Epithelial cell of prostate (primary cell): ENCODE data around the gene GNPDA1.

Experiments used
- DNase-seq: peaks from one replicate; pipeline ENCODE4 v3.0.0-alpha.2; 2011; ENCODE audit warnings: low read depth, low spot score
- H3K27ac ChIP-seq: fragments of 450-650 bp; 2 replicates; pipeline ENCODE4 v1.5.1; 2017; ENCODE audit warnings: mild to moderate bottlenecking

The GNPDA1 gene

DNA sequence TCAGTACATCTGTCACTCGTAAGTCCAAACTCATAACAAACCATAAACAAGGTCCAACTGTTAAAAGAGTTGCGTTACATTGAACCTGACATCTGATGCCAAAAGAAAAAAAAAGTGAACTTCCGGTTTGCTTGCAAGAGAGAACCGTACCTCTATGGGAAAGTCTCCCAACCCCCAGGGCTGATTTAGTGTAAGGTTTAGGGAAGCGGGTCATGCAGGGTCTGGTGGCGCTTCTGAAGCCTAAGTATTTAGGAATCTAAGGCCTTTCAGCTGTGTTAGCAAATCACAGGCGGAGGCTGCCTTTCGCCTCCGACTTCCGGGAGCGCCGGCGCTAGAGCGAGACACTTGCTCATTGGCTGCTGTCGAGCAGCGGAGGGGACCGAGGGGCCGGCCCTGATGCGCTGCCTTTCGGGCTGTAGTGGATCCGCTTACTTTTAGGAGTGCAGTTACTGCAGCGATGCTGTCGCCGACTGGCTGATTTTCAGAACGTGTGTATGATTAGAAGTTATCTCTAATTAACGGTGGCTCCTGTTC lies 12.0 kb upstream of the GNPDA1 start:
- DNase-seq = no peak
- peak overlapping the region; percentile 67 for H3K27ac ChIP-seq

DNA sequence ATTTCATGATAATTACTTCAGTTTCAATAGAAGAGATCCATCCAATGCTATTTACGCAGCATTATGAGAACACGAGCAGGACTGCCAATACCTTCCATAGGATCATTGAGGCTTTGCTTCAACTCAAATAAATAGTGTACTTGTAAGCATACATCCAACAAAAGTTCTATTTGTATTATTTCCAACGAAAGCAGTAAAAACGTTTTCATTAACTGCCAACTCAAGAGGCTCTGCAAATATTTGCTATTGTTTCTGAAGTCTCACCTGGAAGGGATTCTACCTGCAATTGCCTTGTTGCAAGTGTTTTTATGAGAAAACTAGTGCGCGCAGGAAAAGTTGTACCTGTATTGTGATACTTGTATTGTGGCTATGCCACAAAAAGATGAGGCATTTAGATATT lies 11.0 kb upstream of the GNPDA1 start:
- H3K27ac ChIP-seq = no peak overlapping the region
- DNase-seq = no peak

- no peak overlapping the region for H3K27ac ChIP-seq
- no peak for DNase-seq
These were observed 7.4 kb upstream of the GNPDA1 start for GRCh38 chr5:142020122-142020659.

- H3K27ac ChIP-seq = no peak overlapping the region
- no peak for DNase-seq
These were observed 5.1 kb upstream of the GNPDA1 start for GRCh38 chr5:142017832-142018427.

DNA sequence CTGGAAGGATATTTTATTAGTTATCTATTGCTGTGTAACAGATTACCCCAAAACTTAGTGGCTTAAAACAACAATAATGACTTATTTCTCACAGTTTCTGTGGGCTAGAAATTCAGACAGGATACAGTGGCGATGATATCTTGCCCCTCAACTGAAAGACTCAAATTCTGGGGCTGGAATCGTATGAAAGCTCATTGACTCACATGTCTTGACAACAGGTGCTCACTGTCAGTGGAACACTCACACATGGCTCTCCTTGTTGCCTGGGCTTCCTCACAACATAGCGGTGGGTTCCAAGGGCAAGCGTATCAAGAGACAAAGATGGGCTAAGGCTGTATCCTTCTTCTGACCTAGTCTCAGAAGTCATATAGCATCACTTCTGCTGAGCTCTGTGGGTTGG lies 3.7 kb upstream of the GNPDA1 start:
- H3K27ac ChIP-seq = peak overlapping the region; percentile 60
- no peak for DNase-seq

- peak overlapping the region; percentile 60 for H3K27ac ChIP-seq
- DNase-seq = no peak
These were observed 3.1 kb upstream of the GNPDA1 start for GRCh38 chr5:142015781-142016533.

GRCh38 chr5:142014911-142015584 lies 2.2 kb upstream of the GNPDA1 start:
- H3K27ac ChIP-seq = peak overlapping the region; percentile 60
- peak; percentile 41 for DNase-seq

- DNase-seq = no peak
These were observed 1.1 kb upstream of the GNPDA1 start for GRCh38 chr5:142013734-142014521.

DNA sequence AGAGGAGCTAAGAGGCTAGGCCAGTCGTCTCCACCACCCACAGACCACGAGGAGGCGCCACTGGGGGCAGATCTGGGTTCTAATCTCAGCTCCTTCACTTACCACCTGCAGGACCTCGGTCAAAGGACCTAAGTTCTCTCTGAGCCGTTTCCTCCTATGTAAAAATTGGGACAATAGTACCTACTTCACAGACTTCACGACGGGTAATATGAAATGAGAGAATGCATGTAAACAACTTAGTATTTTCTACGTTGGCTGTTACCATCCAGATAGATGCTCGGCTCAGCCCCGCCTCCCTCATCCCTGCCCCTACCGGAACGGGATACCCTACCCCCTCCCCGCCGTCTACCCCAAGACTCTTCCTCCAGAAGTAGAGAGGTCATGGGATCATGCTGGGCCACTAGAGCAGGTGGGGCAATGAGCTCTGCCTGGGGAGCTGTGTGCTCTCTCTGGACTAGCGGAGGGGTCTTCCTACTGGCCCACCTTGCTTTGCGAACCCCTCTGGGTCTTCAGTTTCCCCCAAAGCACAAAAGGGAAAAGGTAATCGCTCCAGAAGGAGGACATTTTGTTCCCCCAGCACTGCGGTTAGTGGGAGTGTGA lies 541 bp downstream of the GNPDA1 start:
- no peak for DNase-seq
- peak overlapping the region; percentile 50 for H3K27ac ChIP-seq

More at GRCh38 chr5:142013734-142014521, 1.1 kb upstream of the GNPDA1 start:
- peak overlapping the region; percentile 50 for H3K27ac ChIP-seq

- DNase-seq = no peak
- H3K27ac ChIP-seq = no peak overlapping the region
These were observed 1.1 kb downstream of the GNPDA1 start for GRCh38 chr5:142011572-142012185.

GRCh38 chr5:142009886-142010285 lies 2.9 kb downstream of the GNPDA1 start:
- no peak overlapping the region for H3K27ac ChIP-seq
- DNase-seq = no peak

DNA sequence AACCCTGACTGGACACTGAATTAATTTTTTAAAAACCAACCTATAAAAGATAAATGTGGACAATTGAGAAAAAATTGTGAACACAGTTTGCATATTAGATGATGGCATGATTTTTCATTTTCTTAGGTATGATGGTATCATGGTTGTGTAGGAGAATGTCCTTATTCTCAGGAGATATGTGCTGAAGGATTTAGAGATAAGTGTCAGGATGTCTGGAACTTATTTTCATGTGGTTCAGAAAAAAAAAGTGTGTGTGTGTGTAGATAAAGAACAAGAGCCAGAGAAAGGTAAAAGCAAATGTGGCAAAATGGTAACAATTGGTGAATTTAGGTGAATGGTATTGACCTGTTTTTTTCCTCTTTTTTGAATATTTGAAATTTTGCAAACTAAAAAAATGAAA lies 4.0 kb downstream of the GNPDA1 start:
- DNase-seq = no peak
- H3K27ac ChIP-seq = no peak overlapping the region

GRCh38 chr5:142007237-142007544 lies 5.6 kb downstream of the GNPDA1 start:
- no peak for DNase-seq
- H3K27ac ChIP-seq = no peak overlapping the region

DNA sequence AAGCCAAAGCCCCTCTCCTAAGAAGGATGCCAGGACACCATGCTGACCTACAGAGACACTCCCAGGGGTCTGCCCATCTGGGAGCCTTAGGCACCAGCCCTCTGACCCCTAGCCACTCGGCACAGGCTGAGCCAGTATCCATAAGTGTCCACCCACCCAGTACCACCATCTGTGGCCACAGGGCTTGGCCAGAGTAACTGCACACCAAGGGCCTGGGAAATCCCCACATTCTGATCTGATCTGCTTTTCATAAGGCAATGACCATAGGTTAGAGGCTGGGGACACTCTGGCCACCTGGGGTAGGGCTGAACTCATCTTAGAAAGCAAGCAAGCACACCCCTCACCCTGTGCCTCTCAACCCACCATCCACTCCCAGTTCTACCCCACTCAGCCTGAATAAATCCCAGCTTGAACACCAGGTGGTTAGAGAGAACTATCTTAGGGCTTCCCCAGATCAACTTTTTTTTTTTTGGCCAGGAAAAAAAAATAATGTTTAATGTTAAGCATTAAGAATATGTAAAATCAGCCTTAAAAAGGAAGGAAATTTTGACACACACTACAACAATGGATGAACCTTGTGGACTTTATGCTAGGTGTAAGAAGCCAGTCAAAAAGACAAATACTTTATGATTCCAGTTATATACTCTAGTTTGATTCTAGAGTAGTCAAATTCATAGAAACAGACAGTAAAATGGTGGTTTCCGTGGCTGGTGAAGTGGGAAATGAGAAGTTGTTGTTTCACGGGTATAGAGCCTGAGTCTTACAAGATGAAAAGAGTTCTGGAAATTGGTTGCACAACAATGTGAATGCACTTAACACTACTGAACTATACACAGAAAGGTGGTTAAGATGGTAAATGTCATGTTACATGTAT lies 6.2 kb downstream of the GNPDA1 start:
- H3K27ac ChIP-seq = no peak overlapping the region
- DNase-seq = no peak

GRCh38 chr5:142003266-142003800 lies 9.5 kb downstream of the GNPDA1 start:
- H3K27ac ChIP-seq = peak overlapping the region; percentile 24
- no peak for DNase-seq

DNA sequence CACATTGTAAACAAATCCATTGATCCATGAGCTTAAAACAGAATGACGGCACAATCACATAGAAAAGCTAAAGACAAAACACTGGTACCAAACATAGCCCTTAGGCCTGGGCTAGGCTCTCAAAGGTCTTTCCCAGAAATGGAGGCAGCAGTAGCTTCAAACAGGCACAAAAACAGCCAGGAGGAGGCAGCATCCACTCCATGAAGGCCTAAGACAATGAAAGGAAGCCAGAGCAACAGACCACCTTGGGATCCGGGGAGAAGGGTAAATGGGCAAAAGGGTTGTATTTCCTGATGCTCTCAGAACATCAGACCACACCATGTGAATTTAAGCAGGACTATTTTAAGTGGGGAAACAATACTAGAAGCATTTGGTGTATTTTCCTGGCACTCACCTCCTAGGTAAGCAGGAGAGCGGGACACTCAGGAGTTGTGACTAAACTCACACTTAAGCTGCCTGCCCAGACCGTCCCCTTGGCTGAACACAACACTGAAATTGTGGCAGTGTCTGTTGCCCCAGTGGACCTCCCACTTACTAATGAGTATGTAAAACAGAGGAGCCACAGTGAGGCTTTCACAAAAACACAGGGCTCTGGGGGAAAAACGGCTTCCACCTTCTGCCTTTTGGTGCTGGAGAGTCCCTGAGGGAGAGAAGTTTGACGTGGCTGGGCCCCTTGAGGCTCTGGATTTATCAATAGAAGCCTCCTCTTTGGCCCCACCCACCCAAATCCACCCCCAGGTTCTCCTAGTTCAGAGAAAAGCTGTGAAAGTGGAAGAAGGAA lies 11.9 kb downstream of the GNPDA1 start:
- H3K27ac ChIP-seq = no peak overlapping the region
- DNase-seq = no peak

- H3K27ac ChIP-seq = no peak overlapping the region
These were observed 12.7 kb downstream of the GNPDA1 start for GRCh38 chr5:142000173-142000572.

More at GRCh38 chr5:142000173-142000572, 12.7 kb downstream of the GNPDA1 start:
- DNase-seq = no peak
